SIG-M5 treated with dmso at 0.1 percent for 504 hours (cell line): ENCODE data around the gene KRT72.

ENCODE experiments used
- DNase-seq: peaks from one replicate; lab custom pipeline; 2025; ENCODE audit not compliant: unreplicated experiment; lab: John Stamatoyannopoulos, UW

KRT72 gene

DNA sequence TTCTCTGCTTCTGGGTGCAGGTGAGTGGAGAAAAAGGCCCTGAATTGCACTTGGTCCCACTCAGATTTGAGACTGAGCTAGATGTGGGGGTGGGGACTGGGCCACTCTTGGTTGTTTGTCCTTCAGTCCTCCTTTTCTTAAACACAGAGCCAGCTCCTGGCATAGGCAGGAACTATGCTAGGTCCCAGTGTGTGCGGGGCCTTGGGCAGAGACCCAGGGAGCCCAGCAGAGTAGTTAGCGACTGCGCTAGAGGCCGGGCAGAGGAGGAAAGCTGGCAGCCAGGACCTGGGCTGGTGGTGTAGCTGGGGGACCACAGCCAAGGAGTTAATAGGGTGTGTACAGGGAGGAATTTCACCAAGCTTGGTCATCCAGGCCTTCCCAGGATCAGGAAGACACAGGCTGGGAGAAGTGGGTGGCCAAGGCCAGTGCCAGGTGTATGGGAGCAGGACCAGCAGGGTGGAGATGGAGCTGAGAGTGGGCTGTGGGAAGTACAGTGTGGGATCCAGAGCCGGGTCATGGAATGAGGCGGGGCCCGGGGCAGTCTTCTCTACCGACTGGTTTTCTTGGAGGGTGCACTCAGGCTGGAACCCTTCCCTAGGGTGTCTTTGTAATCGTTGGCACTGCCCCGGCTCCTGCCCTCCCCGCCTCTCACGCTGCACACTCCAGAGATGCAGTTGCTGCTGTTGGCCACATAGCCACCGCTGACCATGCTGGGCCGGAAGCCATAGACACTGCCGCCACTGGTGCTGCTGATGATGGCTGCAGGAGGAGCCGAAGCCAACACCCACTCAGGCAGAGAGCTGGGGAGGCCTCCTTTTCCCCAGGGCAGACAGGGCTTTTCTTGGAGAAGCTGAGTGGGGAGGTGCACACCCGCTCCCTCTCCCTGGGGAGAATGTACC lies 57.0 kb downstream of the KRT72 start:
- no peak for DNase-seq

DNA sequence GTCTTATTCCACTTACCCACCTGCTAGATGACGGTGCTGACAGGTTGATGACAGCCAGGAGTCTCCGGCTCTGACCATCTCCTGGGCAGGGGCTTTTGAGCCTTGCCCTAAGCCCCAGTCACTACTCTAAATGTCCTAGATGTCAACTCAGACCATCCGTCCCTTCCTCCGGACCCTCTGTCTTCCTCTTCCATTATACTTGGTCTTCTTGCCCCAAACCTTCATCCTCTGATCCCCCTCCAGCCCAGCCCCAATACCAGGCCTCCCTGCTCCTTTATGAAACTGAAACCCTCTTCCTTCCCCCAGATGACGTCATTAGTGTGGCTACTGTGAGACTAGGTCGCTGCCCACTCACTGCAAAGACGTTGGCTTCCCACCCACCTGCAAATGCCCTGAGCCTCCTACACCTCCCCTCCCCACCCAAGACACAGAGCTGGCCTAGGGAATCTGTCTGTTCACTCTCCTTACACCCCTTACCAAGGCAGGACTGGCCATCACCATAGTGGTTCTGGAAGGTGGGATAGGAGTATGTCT lies 58.4 kb downstream of the KRT72 start:
- DNase-seq, result no peak

DNA sequence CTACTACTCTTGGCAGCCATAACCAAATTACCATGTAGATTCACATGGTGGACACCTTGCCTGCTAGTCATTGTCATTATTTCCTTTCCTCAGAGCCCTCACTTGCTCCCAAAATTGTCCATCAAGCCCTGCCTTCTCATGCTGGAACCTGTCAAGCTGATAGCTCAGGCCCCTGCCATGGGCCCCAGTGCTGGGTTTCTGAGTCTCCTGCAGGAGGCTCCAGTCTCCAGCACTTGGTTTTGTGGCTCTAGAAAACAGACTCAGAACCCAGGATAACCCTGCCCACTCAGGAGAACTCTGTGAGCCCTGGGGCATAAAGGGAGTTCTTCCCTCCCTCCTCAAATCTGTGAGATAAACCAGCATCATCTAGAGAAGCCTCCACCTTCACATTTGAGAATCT lies 59.1 kb downstream of the KRT72 start:
- no peak for DNase-seq

DNA sequence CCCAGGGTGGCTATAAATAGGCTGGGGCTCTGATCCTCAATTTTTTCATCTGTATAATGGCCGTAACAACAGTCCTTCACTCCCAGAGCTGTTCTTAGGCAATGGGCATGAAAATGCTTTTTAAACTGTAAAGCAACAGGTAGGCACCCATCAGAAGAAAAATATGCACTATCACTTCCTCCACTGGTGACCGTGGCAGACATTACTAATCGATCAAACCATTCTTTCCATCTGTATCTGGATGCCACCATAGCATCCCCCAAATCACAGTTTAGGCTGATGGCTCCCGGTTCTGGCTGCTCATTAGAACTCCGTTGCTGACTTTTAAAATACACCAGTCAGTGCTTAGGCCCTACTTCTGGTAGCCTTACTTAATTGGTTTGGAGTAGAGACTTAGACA lies 59.6 kb downstream of the KRT72 start:
- no peak for DNase-seq

DNA sequence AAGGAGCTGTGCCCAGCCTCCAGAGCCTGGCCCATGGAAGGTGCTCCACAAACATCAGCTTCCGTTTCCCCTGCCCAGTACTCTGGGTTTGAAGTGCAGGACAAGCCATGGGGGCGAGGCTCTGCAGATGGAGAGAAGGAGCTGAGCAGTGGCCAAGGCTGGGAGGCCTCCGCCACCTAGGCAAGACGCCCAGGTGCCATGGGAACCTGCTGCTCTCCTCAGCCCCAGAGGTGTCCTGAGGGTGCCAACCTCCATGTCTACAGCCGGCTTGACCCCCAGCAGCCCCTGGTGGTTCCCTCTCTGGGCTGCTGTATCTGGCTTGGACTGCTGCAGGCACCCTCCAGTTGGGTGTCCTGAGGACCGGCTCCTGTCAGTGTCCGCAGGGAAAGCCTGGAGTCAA lies 60.7 kb downstream of the KRT72 start:
- DNase-seq, result no peak

DNA sequence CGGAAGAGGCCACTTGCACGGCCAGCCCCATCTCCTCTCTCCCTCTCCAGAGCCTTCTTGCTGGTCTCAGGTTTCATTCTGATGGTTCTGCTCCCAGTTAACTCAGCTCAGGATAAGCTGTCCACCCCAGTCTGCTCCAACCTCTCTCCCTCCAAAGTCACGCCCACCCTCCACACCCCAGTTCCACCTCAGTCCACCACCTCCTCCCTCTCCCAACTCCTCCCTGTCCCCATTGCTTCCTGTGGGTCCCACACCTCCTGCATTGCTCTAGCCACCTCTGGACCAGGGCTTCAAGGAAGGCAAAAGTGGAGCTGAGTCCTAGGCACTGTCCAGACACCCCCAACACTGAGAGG lies 61.5 kb downstream of the KRT72 start:
- no peak for DNase-seq

DNA sequence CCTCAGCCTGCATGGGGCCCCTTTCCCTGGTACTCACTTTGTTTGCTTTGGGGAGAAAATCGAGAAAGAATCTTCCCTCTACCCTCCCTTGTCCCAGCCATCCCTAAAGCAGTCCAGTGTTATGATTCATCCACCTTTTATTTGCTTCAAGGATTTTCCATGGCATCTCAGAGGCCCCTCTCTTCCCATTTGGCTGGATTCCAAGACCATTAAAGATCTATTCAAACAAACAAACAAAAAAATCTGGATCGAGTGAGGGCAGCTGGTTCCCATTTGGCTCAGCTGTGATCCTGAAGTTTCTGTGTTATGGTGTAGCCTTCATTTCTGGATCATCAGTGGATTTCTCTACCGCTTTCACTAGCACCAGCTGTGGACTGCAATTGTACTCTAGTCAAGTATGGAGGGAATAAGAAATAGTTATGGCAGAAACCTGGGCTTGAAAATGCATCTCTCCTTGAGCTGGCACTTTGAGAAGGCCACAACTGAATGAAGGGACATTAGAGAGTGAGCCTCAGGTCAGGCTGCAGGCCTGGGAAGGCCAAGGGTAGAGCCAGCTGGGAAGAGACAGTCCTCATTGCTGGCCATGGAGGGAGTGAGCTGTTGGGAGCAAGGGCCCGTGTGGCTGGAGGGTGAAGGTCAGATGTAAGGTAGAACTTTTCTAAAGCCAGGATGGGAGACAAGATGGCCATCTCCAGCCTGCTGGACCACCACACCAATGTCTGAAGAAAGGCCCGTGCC lies 62.0 kb downstream of the KRT72 start:
- no peak for DNase-seq

DNA sequence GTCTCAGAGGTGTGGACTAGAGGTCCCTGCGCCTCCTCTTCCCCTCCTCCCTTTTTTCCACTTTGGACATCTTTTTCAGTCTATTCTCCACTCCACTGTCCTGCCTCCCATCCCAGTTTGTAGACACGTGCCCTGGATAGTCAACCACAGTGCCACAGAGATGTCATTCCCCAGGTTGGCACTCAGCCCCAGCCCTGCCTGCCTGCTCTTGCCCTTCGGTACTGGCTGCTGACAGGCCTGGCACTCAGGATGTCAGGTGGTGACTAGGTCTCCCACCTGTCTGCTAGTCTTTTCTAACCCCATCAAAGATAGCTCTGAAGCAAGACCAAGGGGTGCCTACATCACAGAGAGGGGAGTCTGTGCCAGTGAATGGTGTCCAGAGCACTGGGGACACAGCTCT lies 64.2 kb downstream of the KRT72 start:
- DNase-seq, result no peak
